Keratinocyte (primary cell): ENCODE measurements around the gene ZC3H13. TPM values are rescaled to one million over a fixed set of nuclear protein-coding genes. Genes with fewer than 3 reads are reported as not detected.

ENCODE experiments used
- DNase-seq: peaks from one replicate; pipeline ENCODE4 v3.0.0-alpha.2; 2011; ENCODE audit warnings: low read depth, missing footprints, low spot score
- FAIRE-seq: peaks from 2 replicates; lab custom pipeline; 2011; peaks lifted over from hg19 to GRCh38; lab: Jason Lieb, UNC
- H2AFZ ChIP-seq: 2 replicates; pipeline ENCODE4 v1.6.0; 2012; ENCODE audit warnings: low read length, control low read depth, inconsistent platforms; ENCODE audit not compliant: control insufficient read depth
- H3K27ac ChIP-seq: 2 replicates; pipeline ENCODE4 v1.5.1; 2011; ENCODE audit warnings: low read length; ENCODE audit not compliant: control insufficient read depth, insufficient read depth
- H3K27me3 ChIP-seq: 3 replicates; pipeline ENCODE4 v1.6.0; 2011; ENCODE audit warnings: low read length; ENCODE audit not compliant: control insufficient read depth, insufficient read depth; ENCODE audit errors: extremely low read depth
- H3K36me3 ChIP-seq, 2 experiments: 2 replicates in 1 of 2; 3 replicates in 1 of 2; pipeline ENCODE4 v1.5.1; 2011; ENCODE audit warnings: low read length in 2 of 2, mild to moderate bottlenecking in 1 of 2; ENCODE audit not compliant: control insufficient read depth in 2 of 2, insufficient read depth in 2 of 2; ENCODE audit errors: extremely low read depth in 1 of 2
- H3K4me1 ChIP-seq: 3 replicates; pipeline ENCODE4 v1.5.1; 2011; ENCODE audit warnings: low read length; ENCODE audit not compliant: control insufficient read depth, insufficient read depth; ENCODE audit errors: extremely low read depth
- H3K4me2 ChIP-seq: 3 replicates; pipeline ENCODE4 v1.6.0; 2011; ENCODE audit warnings: low read depth, low read length; ENCODE audit not compliant: control insufficient read depth, insufficient read depth; ENCODE audit errors: extremely low read depth
- H3K4me3 ChIP-seq, 3 experiments: fragments of 200-600 bp in 1 of 3; sonication (generic) in 1 of 3; 2 replicates in 2 of 3; 3 replicates in 1 of 3; pipeline ENCODE4 v1.5.1; 2011 to 2016; ENCODE audit warnings: low read length in 3 of 3, mild to moderate bottlenecking in 3 of 3, control low read depth in 2 of 3, inconsistent platforms in 1 of 3, low read depth in 1 of 3, mixed read lengths in 1 of 3, mixed run types in 1 of 3, moderate library complexity in 1 of 3; ENCODE audit not compliant: control insufficient read depth in 2 of 3, insufficient read depth in 2 of 3; ENCODE audit errors: extremely low read depth in 1 of 3
- H3K79me2 ChIP-seq: 2 replicates; pipeline ENCODE4 v1.6.0; 2012; ENCODE audit warnings: low read length; ENCODE audit not compliant: control insufficient read depth, insufficient read depth
- H3K9ac ChIP-seq: 3 replicates; pipeline ENCODE4 v1.6.0; 2011; ENCODE audit warnings: low read length; ENCODE audit not compliant: control insufficient read depth, insufficient read depth; ENCODE audit errors: extremely low read depth
- H3K9me1 ChIP-seq: 3 replicates; pipeline ENCODE4 v1.6.0; 2011; ENCODE audit warnings: low read length; ENCODE audit not compliant: control insufficient read depth, insufficient read depth; ENCODE audit errors: extremely low read depth
- H3K9me3 ChIP-seq: 2 replicates; pipeline ENCODE4 v1.5.1; 2012; ENCODE audit warnings: low read depth, low read length; ENCODE audit not compliant: control insufficient read depth
- H4K20me1 ChIP-seq: 3 replicates; pipeline ENCODE4 v1.6.0; 2011; ENCODE audit warnings: low read length; ENCODE audit not compliant: control insufficient read depth, insufficient read depth; ENCODE audit errors: extremely low read depth
- CTCF ChIP-seq, 3 experiments: IDR thresholded peaks in 1 of 3; conservative IDR thresholded peaks in 1 of 3; optimal IDR thresholded peaks in 1 of 3; 2 replicates in 2 of 3; 3 replicates in 1 of 3; pipeline versions ENCODE3 to v1.5.1; 2011; ENCODE audit warnings: low read length in 3 of 3, mild to moderate bottlenecking in 3 of 3, moderate library complexity in 2 of 3, control low read depth in 1 of 3, inconsistent platforms in 1 of 3; ENCODE audit not compliant: insufficient read depth in 2 of 3; ENCODE audit errors: extremely low read depth in 1 of 3
- EZH2 ChIP-seq: IDR thresholded peaks from one replicate; pipeline ENCODE4 v1.6.1; 2012; ENCODE audit warnings: inconsistent platforms, mild to moderate bottlenecking, low read length, moderate library complexity
- dilution Hi-C: fragments of 300-500 bp; cut with MboI; formaldehyde crosslinking; loops from one replicate; pipeline ENCODE4 v1.7.0; 2020; ENCODE audit warnings: low sequenced_read_pairs; ENCODE audit not compliant: extremely low pct_ligation_motif_present
- polyA plus RNA-seq, 5 experiments: library from polyadenylated mRNA; depleted of rRNA in 3 of 5; stranded (reverse) in 3 of 5; stranded (forward) in 1 of 5; unstranded in 1 of 5; fragments of >200 nt; gene quantifications; 1 replicate in 1 of 5; 2 replicates in 3 of 5; 3 replicates in 1 of 5; pipeline versions ENCODE4 v1.2.1 to v1.2.3, GENCODE V29; 2011 to 2012; ENCODE audit warnings: missing spikeins in 2 of 5, low read depth in 1 of 5, low replicate concordance in 1 of 5

Gene ZC3H13
- polyA plus RNA-seq, 1 donor (not counting 4 experiments of a cell fraction or from before 2014, with no cell fraction given): 10.6 TPM

- Histone ChIP-seq H3K79me2 (no peaks in the 10 kb centered on the region), H3K4me3 (no peak overlapping the region), H3K36me3 (no peaks in the 10 kb centered on the region), H3K27ac (no peak overlapping the region), H3K27me3 (no peaks in the 10 kb centered on the region), H3K4me2 (no peak overlapping the region), H3K9me1 (no peaks in the 10 kb centered on the region), H3K9me3 (no peaks in the 10 kb centered on the region), H3K9ac (no peak overlapping the region), H3K4me1 (peaks cover 6% of the 10 kb centered on the region), H2AFZ (no peak overlapping the region), H4K20me1 (no peaks in the 10 kb centered on the region)
- DNase-seq: no peak
- FAIRE-seq: no peak
- dilution Hi-C loops: no loop called here
- TF ChIP-seq CTCF (optimal IDR thresholded peaks at IDR 0.05 in 1 of 3, IDR thresholded peaks at IDR 0.05 in 1 of 3, conservative IDR thresholded peaks at IDR 0.05 in 1 of 3; ENCODE audit: extremely low read depth in 1 of 3, insufficient read depth in 2 of 3, low read length in 3 of 3): no peak
- TF ChIP-seq EZH2: no peak
Observed at GRCh38 chr13:46101002-46101401, 48.5 kb upstream of the ZC3H13 start.

- Histone ChIP-seq H3K9me1 (no peaks in the 10 kb centered on the region), H3K27me3 (no peaks in the 10 kb centered on the region), H3K27ac (no peak overlapping the region), H3K9me3 (no peaks in the 10 kb centered on the region), H3K4me3 (no peak overlapping the region), H3K79me2 (no peaks in the 10 kb centered on the region), H2AFZ (no peak overlapping the region), H3K9ac (no peak overlapping the region), H3K36me3 (no peaks in the 10 kb centered on the region), H3K4me1 (peaks cover 6% of the 10 kb centered on the region), H4K20me1 (no peaks in the 10 kb centered on the region), H3K4me2 (no peak overlapping the region)
- FAIRE-seq (no peak), DNase-seq (no peak)
- TF ChIP-seq EZH2 (no peak), CTCF (optimal IDR thresholded peaks at IDR 0.05 in 1 of 3, IDR thresholded peaks at IDR 0.05 in 1 of 3, conservative IDR thresholded peaks at IDR 0.05 in 1 of 3; ENCODE audit: extremely low read depth in 1 of 3, insufficient read depth in 2 of 3, low read length in 3 of 3) (no peak)
- dilution Hi-C loops: no loop called here
Observed at GRCh38 chr13:46100191-46100815, 47.8 kb upstream of the ZC3H13 start.
